ENCODE results near the gene AAK1. TPM values are rescaled to one million over a fixed set of nuclear protein-coding genes. Genes with fewer than 3 reads are reported as not detected.

Gene AAK1
- total and polyA plus RNA-seq, 2 experiments from 2014 or later, result 39.0 to 52.4 TPM

DNA sequence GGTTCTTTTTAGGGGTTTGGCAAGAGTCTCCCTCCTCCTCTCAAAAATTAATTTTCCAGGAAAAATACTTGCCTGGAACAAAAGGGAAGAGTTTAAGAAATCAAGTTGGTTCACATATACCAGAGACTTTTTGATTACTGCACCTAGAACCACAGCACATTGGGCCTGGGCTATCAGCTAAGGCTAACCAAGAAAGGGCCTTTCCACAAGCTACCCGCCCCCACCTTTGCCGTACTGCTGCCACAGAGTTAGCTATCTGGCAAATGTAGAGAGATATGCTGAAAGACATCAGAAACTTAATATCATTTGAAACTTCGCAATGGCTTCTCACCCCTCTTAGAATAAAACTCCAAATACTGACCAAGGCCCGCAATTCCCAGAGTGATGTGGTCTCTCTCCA lies 76.9 kb downstream of the AAK1 start:
- ATAC-seq, result no peak
- Histone ChIP-seq H3K4me1 (ENCODE audit: insufficient read depth) (peaks cover 7% of the 10 kb centered on the region; the same call in 1 of the 2 replicates), H4K20me1 (replicated peaks; ENCODE audit: insufficient read depth) (no peaks in the 10 kb centered on the region; the same call in 1 of the 2 replicates), H2AFZ (no peak overlapping the region), H3K9me2 (ENCODE audit: insufficient read depth) (no peaks in the 10 kb centered on the region), H3K27ac (ENCODE audit: low read depth) (no peak overlapping the region), H3K4me3 (no peak overlapping the region), H3K4me2 (no peak overlapping the region), H3K27me3 (ENCODE audit: insufficient read depth) (no peaks in the 10 kb centered on the region), H3F3A (replicated peaks; ENCODE audit: low read depth) (no peaks in the 10 kb centered on the region), H3K36me3 (ENCODE audit: insufficient read depth) (no peaks in the 10 kb centered on the region), H3K79me2 (replicated peaks; ENCODE audit: insufficient read depth) (peaks cover 15% of the 10 kb centered on the region)
- DNase-seq (ENCODE audit: low spot score), result no peak
- no peaks in the 10 kb centered on the region for H3K27me3 Mint-ChIP-seq (ENCODE audit: insufficient read depth, low read depth, poor library complexity)
- TF ChIP-seq CREB1 (CRISPR knock-in tag; IDR thresholded peaks at IDR 0.05; ENCODE audit: low read depth), result no peak
- TF ChIP-seq, protein P1, sequence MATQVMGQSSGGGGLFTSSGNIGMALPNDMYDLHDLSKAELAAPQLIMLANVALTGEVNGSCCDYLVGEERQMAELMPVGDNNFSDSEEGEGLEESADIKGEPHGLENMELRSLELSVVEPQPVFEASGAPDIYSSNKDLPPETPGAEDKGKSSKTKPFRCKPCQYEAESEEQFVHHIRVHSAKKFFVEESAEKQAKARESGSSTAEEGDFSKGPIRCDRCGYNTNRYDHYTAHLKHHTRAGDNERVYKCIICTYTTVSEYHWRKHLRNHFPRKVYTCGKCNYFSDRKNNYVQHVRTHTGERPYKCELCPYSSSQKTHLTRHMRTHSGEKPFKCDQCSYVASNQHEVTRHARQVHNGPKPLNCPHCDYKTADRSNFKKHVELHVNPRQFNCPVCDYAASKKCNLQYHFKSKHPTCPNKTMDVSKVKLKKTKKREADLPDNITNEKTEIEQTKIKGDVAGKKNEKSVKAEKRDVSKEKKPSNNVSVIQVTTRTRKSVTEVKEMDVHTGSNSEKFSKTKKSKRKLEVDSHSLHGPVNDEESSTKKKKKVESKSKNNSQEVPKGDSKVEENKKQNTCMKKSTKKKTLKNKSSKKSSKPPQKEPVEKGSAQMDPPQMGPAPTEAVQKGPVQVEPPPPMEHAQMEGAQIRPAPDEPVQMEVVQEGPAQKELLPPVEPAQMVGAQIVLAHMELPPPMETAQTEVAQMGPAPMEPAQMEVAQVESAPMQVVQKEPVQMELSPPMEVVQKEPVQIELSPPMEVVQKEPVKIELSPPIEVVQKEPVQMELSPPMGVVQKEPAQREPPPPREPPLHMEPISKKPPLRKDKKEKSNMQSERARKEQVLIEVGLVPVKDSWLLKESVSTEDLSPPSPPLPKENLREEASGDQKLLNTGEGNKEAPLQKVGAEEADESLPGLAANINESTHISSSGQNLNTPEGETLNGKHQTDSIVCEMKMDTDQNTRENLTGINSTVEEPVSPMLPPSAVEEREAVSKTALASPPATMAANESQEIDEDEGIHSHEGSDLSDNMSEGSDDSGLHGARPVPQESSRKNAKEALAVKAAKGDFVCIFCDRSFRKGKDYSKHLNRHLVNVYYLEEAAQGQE (IDR thresholded peaks at IDR 0.05; ENCODE audit: unreplicated experiment), result no peak
- no peak for TF ChIP-seq EZH2 (IDR thresholded peaks at IDR 0.05; ENCODE audit: low read depth, unreplicated experiment)
- TF ChIP-seq ZNF331 (CRISPR knock-in tag; IDR thresholded peaks at IDR 0.05; ENCODE audit: low read depth), result no peak
- TF ChIP-seq POLR2AphosphoS5 (IDR thresholded peaks at IDR 0.05; ENCODE audit: low read depth), result no peak
- TF ChIP-seq, protein P2, sequence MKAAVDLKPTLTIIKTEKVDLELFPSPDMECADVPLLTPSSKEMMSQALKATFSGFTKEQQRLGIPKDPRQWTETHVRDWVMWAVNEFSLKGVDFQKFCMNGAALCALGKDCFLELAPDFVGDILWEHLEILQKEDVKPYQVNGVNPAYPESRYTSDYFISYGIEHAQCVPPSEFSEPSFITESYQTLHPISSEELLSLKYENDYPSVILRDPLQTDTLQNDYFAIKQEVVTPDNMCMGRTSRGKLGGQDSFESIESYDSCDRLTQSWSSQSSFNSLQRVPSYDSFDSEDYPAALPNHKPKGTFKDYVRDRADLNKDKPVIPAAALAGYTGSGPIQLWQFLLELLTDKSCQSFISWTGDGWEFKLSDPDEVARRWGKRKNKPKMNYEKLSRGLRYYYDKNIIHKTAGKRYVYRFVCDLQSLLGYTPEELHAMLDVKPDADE (IDR thresholded peaks at IDR 0.05), result no peak
- TF ChIP-seq, protein P3, sequence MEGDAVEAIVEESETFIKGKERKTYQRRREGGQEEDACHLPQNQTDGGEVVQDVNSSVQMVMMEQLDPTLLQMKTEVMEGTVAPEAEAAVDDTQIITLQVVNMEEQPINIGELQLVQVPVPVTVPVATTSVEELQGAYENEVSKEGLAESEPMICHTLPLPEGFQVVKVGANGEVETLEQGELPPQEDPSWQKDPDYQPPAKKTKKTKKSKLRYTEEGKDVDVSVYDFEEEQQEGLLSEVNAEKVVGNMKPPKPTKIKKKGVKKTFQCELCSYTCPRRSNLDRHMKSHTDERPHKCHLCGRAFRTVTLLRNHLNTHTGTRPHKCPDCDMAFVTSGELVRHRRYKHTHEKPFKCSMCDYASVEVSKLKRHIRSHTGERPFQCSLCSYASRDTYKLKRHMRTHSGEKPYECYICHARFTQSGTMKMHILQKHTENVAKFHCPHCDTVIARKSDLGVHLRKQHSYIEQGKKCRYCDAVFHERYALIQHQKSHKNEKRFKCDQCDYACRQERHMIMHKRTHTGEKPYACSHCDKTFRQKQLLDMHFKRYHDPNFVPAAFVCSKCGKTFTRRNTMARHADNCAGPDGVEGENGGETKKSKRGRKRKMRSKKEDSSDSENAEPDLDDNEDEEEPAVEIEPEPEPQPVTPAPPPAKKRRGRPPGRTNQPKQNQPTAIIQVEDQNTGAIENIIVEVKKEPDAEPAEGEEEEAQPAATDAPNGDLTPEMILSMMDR (conservative IDR thresholded peaks at IDR 0.05; ENCODE audit: low read depth in 2 of 2), result no peak
- TF ChIP-seq JUNB (IDR thresholded peaks at IDR 0.05; ENCODE audit: unreplicated experiment), result no peak
- TF ChIP-seq ZNF114 (CRISPR knock-in tag; IDR thresholded peaks at IDR 0.05), result no peak
- no peak for TF ChIP-seq EZH2phosphoT487 (IDR thresholded peaks at IDR 0.05; ENCODE audit: unreplicated experiment)
- TF ChIP-seq STAT1 (IDR thresholded peaks at IDR 0.05; ENCODE audit: unreplicated experiment), result no peak
- H3K27ac Mint-ChIP-seq, result no peak overlapping the region
- no peak overlapping the region for H3K4me3 Mint-ChIP-seq
- no peaks in the 10 kb centered on the region for H3K9me3 Mint-ChIP-seq
- H3K36me3 Mint-ChIP-seq (ENCODE audit: low read depth), result no peaks in the 10 kb centered on the region
- peaks cover 4% of the 10 kb centered on the region; the same call in 2 of the 3 replicates for H3K4me1 Mint-ChIP-seq

All from GM23338 (cell line).